Stimulated activated CD8-positive, alpha-beta memory T cell treated with anti-CD3 and anti-CD28 coated beads, Interleukin-12 subunit alpha, Interleukin-12 subunit beta, amount 100 ng/mL, for 24 hours (primary cell): Measurements from ENCODE around the gene UNC5A.
A peak's percentile ranks its signal among the peaks of the same experiment; 100 is the strongest.

Experiments used
- DNase-seq: peaks from one replicate; pipeline ENCODE4 v3.0.0-alpha.2; 2020; ENCODE audit errors: extremely low read depth

UNC5A gene

GRCh38 chr5:176821441-176821840, 11.1 kb downstream of the UNC5A start:
- no peak for DNase-seq

- DNase-seq, result no peak
Observed at GRCh38 chr5:176822041-176822792, 11.9 kb downstream of the UNC5A start.

GRCh38 chr5:176822793-176823481, 12.6 kb downstream of the UNC5A start:
- no peak for DNase-seq

- no peak for DNase-seq
Observed at GRCh38 chr5:176823869-176824412, 13.6 kb downstream of the UNC5A start.

GRCh38 chr5:176824604-176825003, 14.2 kb downstream of the UNC5A start:
- DNase-seq, result no peak

GRCh38 chr5:176825234-176825633, 14.9 kb downstream of the UNC5A start:
- DNase-seq, result no peak

- no peak for DNase-seq
Observed at GRCh38 chr5:176825957-176826356, 15.6 kb downstream of the UNC5A start.

GRCh38 chr5:176827736-176828414, 17.5 kb downstream of the UNC5A start:
- no peak for DNase-seq

GRCh38 chr5:176829320-176829719, 19.0 kb downstream of the UNC5A start:
- no peak for DNase-seq

- no peak for DNase-seq
Observed at GRCh38 chr5:176830422-176830994, 20.1 kb downstream of the UNC5A start.

- no peak for DNase-seq
Observed at GRCh38 chr5:176830995-176831423, 20.6 kb downstream of the UNC5A start.

GRCh38 chr5:176831425-176831824, 21.1 kb downstream of the UNC5A start:
- DNase-seq, result no peak

GRCh38 chr5:176832162-176832561, 21.8 kb downstream of the UNC5A start:
- no peak for DNase-seq

- no peak for DNase-seq
Observed at GRCh38 chr5:176833286-176833685, 22.9 kb downstream of the UNC5A start.

GRCh38 chr5:176835918-176836317, 25.6 kb downstream of the UNC5A start:
- no peak for DNase-seq

- DNase-seq, result no peak
Observed at GRCh38 chr5:176836811-176837706, 26.7 kb downstream of the UNC5A start.

- peak; percentile 42 for DNase-seq
Observed at GRCh38 chr5:176837707-176838115, 27.4 kb downstream of the UNC5A start.

GRCh38 chr5:176843673-176844072, 33.3 kb downstream of the UNC5A start:
- no peak for DNase-seq

- DNase-seq, result no peak
Observed at GRCh38 chr5:176844281-176844680, 33.9 kb downstream of the UNC5A start.

- DNase-seq, result no peak
Observed at GRCh38 chr5:176844706-176845391, 34.5 kb downstream of the UNC5A start.

- DNase-seq, result no peak
Observed at GRCh38 chr5:176845392-176845713, 35.0 kb downstream of the UNC5A start.
